Measurements from ENCODE around the gene CCN5.
A peak's percentile ranks its signal among the peaks of the same experiment; 100 is the strongest.

The CCN5 gene

GRCh38 chr20:44735816-44736169 lies 20.6 kb downstream of the CCN5 start:
- Histone ChIP-seq H3K4me3 (ENCODE audit: control insufficient read depth in 1 of 7, extremely low read depth in 1 of 7, insufficient read depth in 4 of 7, low read depth in 2 of 7, low read length in 6 of 7) (peak overlapping the region in 1 of 7 experiments; percentile 53), H3K27me3 (replicated peaks in 2 of 5; ENCODE audit: control insufficient read depth in 4 of 5, insufficient read depth in 5 of 5, low read length in 4 of 5) (no peaks in the 10 kb centered on the region), H3K4me1 (ENCODE audit: control extremely low read depth in 1 of 4, control insufficient read depth in 4 of 4, insufficient read depth in 4 of 4, low read length in 3 of 4) (peaks cover 0 to 9% (median 4%) of the 10 kb centered on the region in 4 experiments), H3K36me3 (ENCODE audit: control insufficient read depth in 4 of 4, insufficient read depth in 4 of 4, low read length in 3 of 4) (no peaks in the 10 kb centered on the region), H3K9me3 (ENCODE audit: control extremely low read depth in 1 of 5, control insufficient read depth in 4 of 5, insufficient read depth in 2 of 5, low read depth in 1 of 5, low read length in 4 of 5) (no peaks in the 10 kb centered on the region), H3K27ac (ENCODE audit: insufficient read depth in 1 of 2, low read depth in 1 of 2, low read length in 2 of 2, poor library complexity in 1 of 2, severe bottlenecking in 2 of 2) (no peak overlapping the region)
- DNase-seq, result no peak
- WGBS (ENCODE audit: insufficient coverage), result 100% methylated on average over 3 of the region's 4 CpGs
- ChIA-PET CTCF (interaction anchor here (7.7 kb wide), 1 partner anchor 52 kb away, joined by 130 read pairs; no protein-coding TSS in a partner anchor), POLR2A (no interaction called here)

- POLR2A ChIA-PET, result interaction anchor here (0.6 kb wide), 1 partner anchor 133 kb away, joined by 6 read pairs; no protein-coding TSS in a partner anchor
- WGBS (ENCODE audit: insufficient coverage), result 53% methylated on average over 4 of the region's 6 CpGs
- CTCF ChIA-PET, result interaction anchor here (1.3 to 3.0 kb wide), 4 partner anchors 11 to 53 kb away, joined by 3 to 16 read pairs (median 8); no protein-coding TSS in a partner anchor
These were observed 21.2 kb downstream of the CCN5 start for GRCh38 chr20:44736170-44737021.

DNA sequence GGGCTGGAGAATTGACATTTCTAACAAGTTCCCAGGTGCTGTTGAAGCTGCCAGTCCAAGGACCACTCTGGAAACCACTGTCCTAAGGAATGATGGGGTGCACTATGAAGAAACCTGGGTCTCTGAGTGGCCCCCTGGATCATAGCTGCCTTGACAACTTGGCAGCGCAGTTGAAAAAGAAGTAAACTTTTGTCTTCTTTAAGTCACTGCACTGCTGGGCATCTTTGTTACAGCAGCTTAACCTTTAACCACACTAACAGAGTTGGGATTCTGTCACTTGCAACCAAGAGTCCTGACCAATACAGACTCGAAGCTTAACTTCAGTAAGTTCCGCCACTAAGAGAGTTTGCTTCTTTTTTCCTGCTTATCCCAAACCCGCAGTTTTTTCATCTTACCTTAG lies 21.9 kb downstream of the CCN5 start:
- Histone ChIP-seq H3K4me1 (ENCODE audit: control extremely low read depth in 1 of 4, control insufficient read depth in 4 of 4, insufficient read depth in 4 of 4, low read length in 3 of 4) (peaks cover 0 to 9% (median 4%) of the 10 kb centered on the region in 4 experiments), H3K27ac (ENCODE audit: insufficient read depth in 1 of 2, low read depth in 1 of 2, low read length in 2 of 2, poor library complexity in 1 of 2, severe bottlenecking in 2 of 2) (no peak overlapping the region), H3K4me3 (ENCODE audit: control insufficient read depth in 1 of 7, extremely low read depth in 1 of 7, insufficient read depth in 4 of 7, low read depth in 2 of 7, low read length in 6 of 7) (no peak overlapping the region), H3K27me3 (replicated peaks in 2 of 5; ENCODE audit: control insufficient read depth in 4 of 5, insufficient read depth in 5 of 5, low read length in 4 of 5) (peaks cover 0 to 1% (median 0%) of the 10 kb centered on the region in 5 experiments), H3K9me3 (ENCODE audit: control extremely low read depth in 1 of 5, control insufficient read depth in 4 of 5, insufficient read depth in 2 of 5, low read depth in 1 of 5, low read length in 4 of 5) (no peaks in the 10 kb centered on the region), H3K36me3 (ENCODE audit: control insufficient read depth in 4 of 4, insufficient read depth in 4 of 4, low read length in 3 of 4) (no peaks in the 10 kb centered on the region)
- DNase-seq, result no peak
- ChIA-PET POLR2A (interaction anchor here (0.6 kb wide), 1 partner anchor 132 kb away, joined by 6 read pairs; no protein-coding TSS in a partner anchor), CTCF (interaction anchor here (0.9 to 3.0 kb wide), 5 partner anchors 11 to 54 kb away, joined by 3 to 16 read pairs (median 5); no protein-coding TSS in a partner anchor)
- WGBS (ENCODE audit: insufficient coverage), result 100% methylated on average over 2 of the region's 4 CpGs

More at GRCh38 chr20:44736170-44737021, 21.2 kb downstream of the CCN5 start:
- Histone ChIP-seq H3K4me3 (ENCODE audit: control insufficient read depth in 1 of 7, extremely low read depth in 1 of 7, insufficient read depth in 4 of 7, low read depth in 2 of 7, low read length in 6 of 7) (peak overlapping the region in 2 of 7 experiments; percentile 29 to 53), H3K27ac (ENCODE audit: insufficient read depth in 1 of 2, low read depth in 1 of 2, low read length in 2 of 2, poor library complexity in 1 of 2, severe bottlenecking in 2 of 2) (no peak overlapping the region), H3K9me3 (ENCODE audit: control extremely low read depth in 1 of 5, control insufficient read depth in 4 of 5, insufficient read depth in 2 of 5, low read depth in 1 of 5, low read length in 4 of 5) (no peaks in the 10 kb centered on the region), H3K27me3 (replicated peaks in 2 of 5; ENCODE audit: control insufficient read depth in 4 of 5, insufficient read depth in 5 of 5, low read length in 4 of 5) (no peaks in the 10 kb centered on the region), H3K4me1 (ENCODE audit: control extremely low read depth in 1 of 4, control insufficient read depth in 4 of 4, insufficient read depth in 4 of 4, low read length in 3 of 4) (peaks cover 0 to 9% (median 4%) of the 10 kb centered on the region in 4 experiments), H3K36me3 (ENCODE audit: control insufficient read depth in 4 of 4, insufficient read depth in 4 of 4, low read length in 3 of 4) (no peaks in the 10 kb centered on the region)
- DNase-seq, result peak; percentile 81 to 88 (median 87)

- CTCF ChIA-PET, result interaction anchor here (2.8 to 3.0 kb wide), 2 partner anchors 9 to 55 kb away, joined by 12 to 16 read pairs; no protein-coding TSS in a partner anchor
- H3K4me3 ChIP-seq (ENCODE audit: control insufficient read depth in 1 of 7, extremely low read depth in 1 of 7, insufficient read depth in 4 of 7, low read depth in 2 of 7, low read length in 6 of 7), result no peak overlapping the region
These were observed 23.8 kb downstream of the CCN5 start for GRCh38 chr20:44738813-44739477.

GRCh38 chr20:44739942-44740341 lies 24.8 kb downstream of the CCN5 start:
- H3K27me3 ChIP-seq (replicated peaks in 2 of 5; ENCODE audit: control insufficient read depth in 4 of 5, insufficient read depth in 5 of 5, low read length in 4 of 5), result peaks cover 0 to 8% (median under 1%) of the 10 kb centered on the region in 5 experiments
- no peak for DNase-seq
- ChIA-PET CTCF (interaction anchor here (0.7 kb wide), 1 partner anchor 13 kb away, joined by 3 read pairs; no protein-coding TSS in a partner anchor), POLR2A (no interaction called here)
- H3K4me1 ChIP-seq (ENCODE audit: control extremely low read depth in 1 of 4, control insufficient read depth in 4 of 4, insufficient read depth in 4 of 4, low read length in 3 of 4), result peaks cover 0 to 7% (median 4%) of the 10 kb centered on the region in 4 experiments
- 100% methylated on average over 2 of the region's 2 CpGs for WGBS (ENCODE audit: insufficient coverage)
- H3K36me3 ChIP-seq (ENCODE audit: control insufficient read depth in 4 of 4, insufficient read depth in 4 of 4, low read length in 3 of 4), result no peaks in the 10 kb centered on the region
- no peak overlapping the region for H3K27ac ChIP-seq (ENCODE audit: insufficient read depth in 1 of 2, low read depth in 1 of 2, low read length in 2 of 2, poor library complexity in 1 of 2, severe bottlenecking in 2 of 2)
- no peaks in the 10 kb centered on the region for H3K9me3 ChIP-seq (ENCODE audit: control extremely low read depth in 1 of 5, control insufficient read depth in 4 of 5, insufficient read depth in 2 of 5, low read depth in 1 of 5, low read length in 4 of 5)
- no peak overlapping the region for H3K4me3 ChIP-seq (ENCODE audit: control insufficient read depth in 1 of 7, extremely low read depth in 1 of 7, insufficient read depth in 4 of 7, low read depth in 2 of 7, low read length in 6 of 7)

More at GRCh38 chr20:44738813-44739477, 23.8 kb downstream of the CCN5 start:
- Histone ChIP-seq H3K36me3 (ENCODE audit: control insufficient read depth in 4 of 4, insufficient read depth in 4 of 4, low read length in 3 of 4) (no peaks in the 10 kb centered on the region), H3K27me3 (replicated peaks in 2 of 5; ENCODE audit: control insufficient read depth in 4 of 5, insufficient read depth in 5 of 5, low read length in 4 of 5) (peaks cover 0 to 5% (median 0%) of the 10 kb centered on the region in 5 experiments), H3K9me3 (ENCODE audit: control extremely low read depth in 1 of 5, control insufficient read depth in 4 of 5, insufficient read depth in 2 of 5, low read depth in 1 of 5, low read length in 4 of 5) (no peaks in the 10 kb centered on the region), H3K27ac (ENCODE audit: insufficient read depth in 1 of 2, low read depth in 1 of 2, low read length in 2 of 2, poor library complexity in 1 of 2, severe bottlenecking in 2 of 2) (no peak overlapping the region), H3K4me1 (ENCODE audit: control extremely low read depth in 1 of 4, control insufficient read depth in 4 of 4, insufficient read depth in 4 of 4, low read length in 3 of 4) (peaks cover 0 to 7% (median 4%) of the 10 kb centered on the region in 4 experiments)
- POLR2A ChIA-PET, result no interaction called here
- DNase-seq, result peak; percentile 67 to 83 (median 82)
- 100% methylated on average over 4 of the region's 7 CpGs for WGBS (ENCODE audit: insufficient coverage)

- peaks cover 3 to 26% (median 14%) of the 10 kb centered on the region in 5 experiments for H3K27me3 ChIP-seq (replicated peaks in 2 of 5; ENCODE audit: control insufficient read depth in 4 of 5, insufficient read depth in 5 of 5, low read length in 4 of 5)
- H3K4me3 ChIP-seq (ENCODE audit: control insufficient read depth in 1 of 7, extremely low read depth in 1 of 7, insufficient read depth in 4 of 7, low read depth in 2 of 7, low read length in 6 of 7), result no peak overlapping the region
- H3K4me1 ChIP-seq (ENCODE audit: control extremely low read depth in 1 of 4, control insufficient read depth in 4 of 4, insufficient read depth in 4 of 4, low read length in 3 of 4), result peaks cover 0 to 19% (median 10%) of the 10 kb centered on the region in 4 experiments
- H3K27ac ChIP-seq (ENCODE audit: insufficient read depth in 1 of 2, low read depth in 1 of 2, low read length in 2 of 2, poor library complexity in 1 of 2, severe bottlenecking in 2 of 2), result no peak overlapping the region
- ChIA-PET CTCF (interaction anchor here (1.4 to 2.5 kb wide), 3 partner anchors 9 to 59 kb away, joined by 3 to 6 read pairs (median 5); no protein-coding TSS in a partner anchor), POLR2A (no interaction called here)
- 82% methylated on average over 8 of the region's 14 CpGs for WGBS (ENCODE audit: insufficient coverage)
- no peaks in the 10 kb centered on the region for H3K9me3 ChIP-seq (ENCODE audit: control extremely low read depth in 1 of 5, control insufficient read depth in 4 of 5, insufficient read depth in 2 of 5, low read depth in 1 of 5, low read length in 4 of 5)
- H3K36me3 ChIP-seq (ENCODE audit: control insufficient read depth in 4 of 4, insufficient read depth in 4 of 4, low read length in 3 of 4), result no peaks in the 10 kb centered on the region
- no peak for DNase-seq
These were observed 27.3 kb downstream of the CCN5 start for GRCh38 chr20:44742304-44743079.

All from common myeloid progenitor, CD34-positive (primary cell).